K562 (cell line): Measurements from ENCODE around the gene PDE1A. TPM values are rescaled to one million over a fixed set of nuclear protein-coding genes. Genes with fewer than 3 reads are reported as not detected.

ENCODE experiments used
- ATAC-seq: fragments of 200-7000 bp; cut with Tn5 transposase; 3 replicates; pipeline ENCODE4 v1.9.1; 2020; ENCODE audit warnings: moderate library complexity
- BruUV-seq: library from RNA; stranded (reverse); fragments of 400-500 nt; replicated peaks from 2 replicates; lab custom pipeline; 2021; lab: Mats Ljungman, UMichigan
- CTCF ChIA-PET: fragments of 300-600 bp; formaldehyde crosslinking; extraction: SDS; loops from one replicate; lab custom pipeline; 2021; ENCODE audit warnings: low intra/inter-chr PET ratio; lab: Yijun Ruan, JAX
- POLR2A ChIA-PET: fragments of 300-600, 350-650 bp; sonication (Branson Sonifier 250); formaldehyde crosslinking; extraction: SDS; loops from one replicate; lab custom pipeline; 2021; ENCODE audit warnings: antibody characterized with exemption, inconsistent platforms; lab: Yijun Ruan, JAX
- DNase-seq, 4 experiments: peaks; one replicate each; pipeline versions ENCODE4 v3.0.0 to v3.0.0-alpha.2; 2011 to 2018; ENCODE audit warnings: low spot score in 3 of 4, mixed read lengths in 3 of 4; ENCODE audit errors: extremely low read depth in 1 of 4
- FAIRE-seq: peaks from 2 replicates; lab custom pipeline; 2011; peaks lifted over from hg19 to GRCh38; lab: Jason Lieb, UNC
- H2AFZ ChIP-seq: 2 replicates; pipeline ENCODE4 v1.6.0; 2011; ENCODE audit warnings: low read depth, low read length, control low read depth, inconsistent platforms
- H3K27ac ChIP-seq: fragments of 200-600 bp; 3 replicates; pipeline ENCODE4 v1.8.0; 2011; ENCODE audit warnings: low read depth, mild to moderate bottlenecking, control low read depth, inconsistent platforms, low read length, moderate library complexity, mixed read lengths; ENCODE audit errors: extremely low read depth
- H3K27me3 ChIP-seq, 2 experiments: fragments of 300-600 bp in 1 of 2; 2 replicates in 1 of 2; 3 replicates in 1 of 2; pipeline versions ENCODE4 v1.6.0 to v1.8.0; 2011; ENCODE audit warnings: inconsistent platforms in 2 of 2, low read length in 2 of 2, mild to moderate bottlenecking in 1 of 2, mixed read lengths in 1 of 2, moderate library complexity in 1 of 2; ENCODE audit not compliant: control insufficient read depth in 2 of 2, insufficient read depth in 2 of 2
- H3K36me3 ChIP-seq: fragments of 300-600 bp; 3 replicates; pipeline ENCODE4 v1.8.0; 2011; ENCODE audit warnings: mild to moderate bottlenecking, low read length, inconsistent platforms; ENCODE audit not compliant: control insufficient read depth, insufficient read depth
- H3K4me1 ChIP-seq, 2 experiments: fragments of 200-600 bp in 1 of 2; replicated peaks in 1 of 2; 2 replicates in 1 of 2; 3 replicates in 1 of 2; pipeline versions ENCODE4 v1.5.1 to v1.8.0; 2011; ENCODE audit warnings: inconsistent platforms in 2 of 2, low read length in 2 of 2, mild to moderate bottlenecking in 1 of 2, mixed read lengths in 1 of 2, moderate library complexity in 1 of 2; ENCODE audit not compliant: control insufficient read depth in 2 of 2, insufficient read depth in 2 of 2
- H3K4me2 ChIP-seq: 2 replicates; pipeline ENCODE4 v1.6.1; 2011; ENCODE audit warnings: low read length, control low read depth, inconsistent platforms, mixed read lengths; ENCODE audit not compliant: insufficient read depth
- H3K4me3 ChIP-seq: fragments of 200-600 bp; sonication (generic), shearing (Covaris generic); 2 replicates; pipeline ENCODE4 v1.5.1; 2016; ENCODE audit warnings: control low read depth, inconsistent platforms
- H3K79me2 ChIP-seq: fragments of 200-600 bp; 3 replicates; pipeline ENCODE4 v1.8.0; 2011; ENCODE audit warnings: low read length, inconsistent platforms; ENCODE audit not compliant: control insufficient read depth, insufficient read depth
- H3K9ac ChIP-seq, 2 experiments: 2 replicates each; pipeline versions ENCODE4 v1.6.0 to v1.6.1; 2011; ENCODE audit warnings: low read depth in 2 of 2, low read length in 2 of 2, control low read depth in 1 of 2, inconsistent platforms in 1 of 2, mild to moderate bottlenecking in 1 of 2, mixed read lengths in 1 of 2; ENCODE audit not compliant: insufficient read depth in 1 of 2
- H3K9me1 ChIP-seq: one replicate; pipeline ENCODE4 v1.6.0; 2011; ENCODE audit warnings: inconsistent platforms, mild to moderate bottlenecking, low read length, moderate library complexity; ENCODE audit not compliant: control insufficient read depth, insufficient read depth
- H3K9me3 ChIP-seq: replicated peaks from 2 replicates; pipeline ENCODE4 v1.5.1; 2011; ENCODE audit warnings: low read depth, low read length, inconsistent platforms; ENCODE audit not compliant: control insufficient read depth, insufficient read depth
- H4K20me1 ChIP-seq: replicated peaks from 2 replicates; pipeline ENCODE4 v1.6.1; 2011; ENCODE audit warnings: low read length, inconsistent platforms, mixed read lengths; ENCODE audit not compliant: control insufficient read depth, insufficient read depth
- CLOCK ChIP-seq: fragments of 250-450 bp; sonication (Bioruptor Pico); IDR thresholded peaks from 2 replicates; pipeline ENCODE4 v1.4.0; 2020; ENCODE audit warnings: mild to moderate bottlenecking, moderate library complexity, borderline replicate concordance
- FOS ChIP-seq: IDR thresholded peaks from 3 replicates; pipeline ENCODE4 v1.6.1; 2011; ENCODE audit not compliant: insufficient read length; ENCODE audit errors: extremely low read depth
- IFI16 ChIP-seq: fragments of 250-450 bp; sonication (Bioruptor Pico); IDR thresholded peaks from 2 replicates; pipeline ENCODE4 v2.1.2; 2022; ENCODE audit warnings: mild to moderate bottlenecking, inconsistent platforms
- ILF3 ChIP-seq: fragments of 450-650 bp; IDR thresholded peaks from 2 replicates; pipeline ENCODE4 v1.6.1; 2018; ENCODE audit warnings: antibody characterized with exemption, mild to moderate bottlenecking, moderate library complexity, borderline replicate concordance
- IRF1 ChIP-seq: sonication (generic); formaldehyde crosslinking; IDR thresholded peaks from 2 replicates; pipeline ENCODE4 v1.8.0; 2022; ENCODE audit warnings: missing genetic modification reagents, mild to moderate bottlenecking, borderline replicate concordance
- NCOA4 ChIP-seq: fragments of 450-650 bp; IDR thresholded peaks from 2 replicates; pipeline ENCODE4 v1.6.1; 2018; ENCODE audit warnings: mild to moderate bottlenecking; ENCODE audit not compliant: partially characterized antibody
- SAFB2 ChIP-seq: fragments of 200-400 bp; formaldehyde crosslinking; IDR thresholded peaks from 2 replicates; pipeline ENCODE4 v1.6.1; 2018; ENCODE audit warnings: borderline replicate concordance, low read length, low read depth, moderate library complexity; ENCODE audit not compliant: severe bottlenecking
- STAG1 ChIP-seq: sonication (generic); formaldehyde crosslinking; IDR thresholded peaks from 2 replicates; pipeline ENCODE4 v1.5.0; 2020; ENCODE audit warnings: missing genetic modification reagents, borderline replicate concordance
- TAF9B ChIP-seq: fragments of 450-650 bp; IDR thresholded peaks from 2 replicates; pipeline ENCODE4 v1.6.1; 2018; ENCODE audit warnings: mild to moderate bottlenecking; ENCODE audit not compliant: partially characterized antibody
- YY1 ChIP-seq, 3 experiments: IDR thresholded peaks; 2 replicates each; pipeline ENCODE4 v1.6.1; 2011; ENCODE audit warnings: low read length in 2 of 3, mild to moderate bottlenecking in 2 of 3, moderate library complexity in 2 of 3, borderline replicate concordance in 1 of 3, control low read depth in 1 of 3, low read depth in 1 of 3; ENCODE audit not compliant: insufficient read depth in 3 of 3, insufficient replicate concordance in 2 of 3, control insufficient read depth in 1 of 3, insufficient read length in 1 of 3; ENCODE audit errors: extremely low read depth in 1 of 3
- ZNF696 ChIP-seq: fragments of 250-450 bp; sonication (Bioruptor Pico); conservative IDR thresholded peaks from 2 replicates; pipeline ENCODE4 v1.4.0; 2020; ENCODE audit warnings: mild to moderate bottlenecking, moderate library complexity
- ZNF77 ChIP-seq: fragments of 250-450 bp; sonication (Bioruptor Pico); IDR thresholded peaks from 2 replicates; pipeline ENCODE4 v1.5.0; 2020
- WGBS: fragments of 100-300 bp; shearing (Covaris generic); methylation state at CpG from one replicate; pipeline ENCODE4 v1.1.6; 2016; ENCODE audit warnings: low coverage, mixed read lengths; ENCODE audit not compliant: insufficient coverage; ENCODE audit errors: missing lambda C conversion rate; 5-methylcytosine and 5-hydroxymethylcytosine counted together
- in situ Hi-C: fragments of 300-500 bp; cut with MboI; formaldehyde crosslinking; loops from 4 replicates; pipeline ENCODE4 v1.15.0; 2018; ENCODE audit warnings: inconsistent platforms, mixed read lengths
- intact Hi-C: fragments of 100-400 bp; cut with micrococcal nuclease; formaldehyde crosslinking; loops from 2 replicates; pipeline ENCODE4 v1.14.2; 2022
- polyA plus RNA-seq, 8 experiments: library from polyadenylated mRNA; depleted of rRNA in 4 of 8; stranded (reverse) in 5 of 8; unstranded in 3 of 8; fragments of >200 nt; fragmentation: Nextera tagmentation in 2 of 8; fragmentation: Illumina TruSeq in 1 of 8; extraction: Ambion mirVana in 2 of 8; extraction: Trizol in 1 of 8; gene quantifications; 2 replicates each; pipeline versions ENCODE4 v1.2.1 to v1.2.3, GENCODE V29; 2011 to 2014; ENCODE audit warnings: inconsistent platforms in 1 of 8, missing spikeins in 1 of 8
- total RNA-seq, 7 experiments: library from RNA; depleted of rRNA in 6 of 7; stranded (reverse); fragments of >200 nt in 6 of 7; fragmentation: Illumina TruSeq in 2 of 7; extraction: Trizol in 2 of 7; gene quantifications; 2 replicates each; pipeline versions ENCODE4 v1.2.1 to v1.2.3, GENCODE V29; 2011 to 2021; ENCODE audit warnings: low replicate concordance in 1 of 7
- TF ChIP-seq, protein P1 (sequence below): fragments of 450-650 bp; IDR thresholded peaks from 2 replicates; pipeline ENCODE4 v1.6.1; 2016; ENCODE audit warnings: antibody characterized with exemption
- TF ChIP-seq, protein P2 (sequence below): fragments of 450-650 bp; IDR thresholded peaks from 2 replicates; pipeline ENCODE4 v1.7.0; 2016; ENCODE audit warnings: borderline replicate concordance
- TF ChIP-seq, protein P3 (sequence below): fragments of 250-450 bp; sonication (Bioruptor Pico); IDR thresholded peaks from 2 replicates; pipeline ENCODE4 v1.5.0; 2021

The PDE1A gene
- total and polyA plus RNA-seq, 9 of the 15 experiments (the other 6 are each of a cell fraction or from before 2014, with no cell fraction given): 0.14 to 0.91 (median 0.32) TPM

GRCh38 chr2:182283512-182283911 lies 143.3 kb downstream of the PDE1A start:
- no peak overlapping the region for H2AFZ ChIP-seq
- no TSS peak for BruUV-seq
- no peaks in the 10 kb centered on the region for H3K27me3 ChIP-seq
- 0% methylated on average over 3 of the region's 3 CpGs for WGBS
- no peaks in the 10 kb centered on the region for H4K20me1 ChIP-seq
- no peaks in the 10 kb centered on the region for H3K9me3 ChIP-seq
- POLR2A ChIA-PET: no interaction called here
- ATAC-seq (no peak), DNase-seq (no peak), FAIRE-seq (no peak)
- H3K9me1 ChIP-seq: no peaks in the 10 kb centered on the region
- H3K4me2 ChIP-seq: no peak overlapping the region
- H3K4me3 ChIP-seq: no peak overlapping the region
- no peaks in the 10 kb centered on the region for H3K36me3 ChIP-seq
- H3K79me2 ChIP-seq: no peaks in the 10 kb centered on the region
- intact Hi-C loops: no loop called here
- H3K9ac ChIP-seq: no peak overlapping the region
- H3K27ac ChIP-seq: no peak overlapping the region
- no peaks in the 10 kb centered on the region for H3K4me1 ChIP-seq
- CTCF ChIA-PET: no interaction called here
- in situ Hi-C loops: no loop called here
- TF ChIP-seq TAF9B (no peak), CLOCK (CRISPR knock-in tag) (no peak), ILF3 (no peak), FOS (no peak), ZNF696 (CRISPR knock-in tag) (no peak), IRF1 (CRISPR knock-in tag) (no peak), SAFB2 (no peak), IFI16 (no peak), ZNF77 (CRISPR knock-in tag) (no peak), YY1 (IDR thresholded peaks at IDR 0.05; ENCODE audit: borderline replicate concordance in 1 of 3, control insufficient read depth in 1 of 3, extremely low read depth in 1 of 3, insufficient read depth in 3 of 3, insufficient read length in 1 of 3, insufficient replicate concordance in 2 of 3, low read depth in 1 of 3, low read length in 2 of 3) (no peak), STAG1 (CRISPR knock-in tag) (no peak), NCOA4 (no peak)
- TF ChIP-seq, protein P1, sequence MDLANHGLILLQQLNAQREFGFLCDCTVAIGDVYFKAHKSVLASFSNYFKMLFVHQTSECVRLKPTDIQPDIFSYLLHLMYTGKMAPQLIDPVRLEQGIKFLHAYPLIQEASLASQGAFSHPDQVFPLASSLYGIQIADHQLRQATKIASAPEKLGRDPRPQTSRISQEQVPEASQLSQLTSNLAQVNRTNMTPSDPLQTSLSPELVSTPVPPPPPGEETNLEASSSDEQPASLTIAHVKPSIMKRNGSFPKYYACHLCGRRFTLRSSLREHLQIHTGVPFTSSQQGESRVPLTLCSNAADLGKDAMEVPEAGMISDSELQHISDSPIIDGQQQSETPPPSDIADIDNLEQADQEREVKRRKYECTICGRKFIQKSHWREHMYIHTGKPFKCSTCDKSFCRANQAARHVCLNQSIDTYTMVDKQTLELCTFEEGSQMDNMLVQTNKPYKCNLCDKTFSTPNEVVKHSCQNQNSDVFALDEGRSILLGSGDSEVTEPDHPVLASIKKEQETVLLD: no peak
- TF ChIP-seq, protein P2, sequence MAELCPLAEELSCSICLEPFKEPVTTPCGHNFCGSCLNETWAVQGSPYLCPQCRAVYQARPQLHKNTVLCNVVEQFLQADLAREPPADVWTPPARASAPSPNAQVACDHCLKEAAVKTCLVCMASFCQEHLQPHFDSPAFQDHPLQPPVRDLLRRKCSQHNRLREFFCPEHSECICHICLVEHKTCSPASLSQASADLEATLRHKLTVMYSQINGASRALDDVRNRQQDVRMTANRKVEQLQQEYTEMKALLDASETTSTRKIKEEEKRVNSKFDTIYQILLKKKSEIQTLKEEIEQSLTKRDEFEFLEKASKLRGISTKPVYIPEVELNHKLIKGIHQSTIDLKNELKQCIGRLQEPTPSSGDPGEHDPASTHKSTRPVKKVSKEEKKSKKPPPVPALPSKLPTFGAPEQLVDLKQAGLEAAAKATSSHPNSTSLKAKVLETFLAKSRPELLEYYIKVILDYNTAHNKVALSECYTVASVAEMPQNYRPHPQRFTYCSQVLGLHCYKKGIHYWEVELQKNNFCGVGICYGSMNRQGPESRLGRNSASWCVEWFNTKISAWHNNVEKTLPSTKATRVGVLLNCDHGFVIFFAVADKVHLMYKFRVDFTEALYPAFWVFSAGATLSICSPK: no peak
- TF ChIP-seq, protein P3, sequence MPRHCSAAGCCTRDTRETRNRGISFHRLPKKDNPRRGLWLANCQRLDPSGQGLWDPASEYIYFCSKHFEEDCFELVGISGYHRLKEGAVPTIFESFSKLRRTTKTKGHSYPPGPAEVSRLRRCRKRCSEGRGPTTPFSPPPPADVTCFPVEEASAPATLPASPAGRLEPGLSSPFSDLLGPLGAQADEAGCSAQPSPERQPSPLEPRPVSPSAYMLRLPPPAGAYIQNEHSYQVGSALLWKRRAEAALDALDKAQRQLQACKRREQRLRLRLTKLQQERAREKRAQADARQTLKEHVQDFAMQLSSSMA (CRISPR knock-in tag): no peak
